Hepatocyte (in vitro differentiated cells): ENCODE data around the gene MRPL33. TPM values are rescaled to one million over a fixed set of nuclear protein-coding genes. Genes with fewer than 3 reads are reported as not detected.

Experiments
- DNase-seq: peaks from one replicate; pipeline ENCODE4 v3.0.0-alpha.2; 2016; ENCODE audit warnings: low spot score
- H2AFZ ChIP-seq: fragments of 200-600 bp; sonication (generic); 2 replicates; pipeline ENCODE4 v1.6.0; 2016; ENCODE audit warnings: antibody characterized with exemption, mild to moderate bottlenecking
- H3K27ac ChIP-seq: fragments of 200-600 bp; sonication (generic); 2 replicates; pipeline ENCODE4 v1.5.1; 2016; ENCODE audit warnings: mild to moderate bottlenecking
- H3K27me3 ChIP-seq: fragments of 200-600 bp; sonication (generic); 2 replicates; pipeline ENCODE4 v1.6.1; 2016
- H3K36me3 ChIP-seq: fragments of 200-600 bp; sonication (generic); replicated peaks from 2 replicates; pipeline ENCODE4 v1.5.1; 2016; ENCODE audit warnings: low read depth; ENCODE audit not compliant: insufficient read depth
- H3K4me1 ChIP-seq: fragments of 200-600 bp; sonication (generic); 2 replicates; pipeline ENCODE4 v1.5.1; 2016; ENCODE audit warnings: mild to moderate bottlenecking, moderate library complexity; ENCODE audit not compliant: insufficient read depth
- H3K4me2 ChIP-seq: fragments of 200-600 bp; sonication (generic); 2 replicates; pipeline ENCODE4 v1.6.0; 2016
- H3K4me3 ChIP-seq: fragments of 200-600 bp; sonication (generic); 2 replicates; pipeline ENCODE4 v1.5.1; 2016; ENCODE audit warnings: mild to moderate bottlenecking
- H3K79me2 ChIP-seq: fragments of 200-600 bp; sonication (generic); 2 replicates; pipeline ENCODE4 v1.6.0; 2017; ENCODE audit warnings: mild to moderate bottlenecking
- H3K9me2 ChIP-seq: fragments of 200-600 bp; sonication (generic); replicated peaks from 2 replicates; pipeline ENCODE4 v1.6.0; 2017; ENCODE audit warnings: mild to moderate bottlenecking; ENCODE audit not compliant: insufficient read depth
- H3K9me3 ChIP-seq: fragments of 200-600 bp; sonication (generic); 2 replicates; pipeline ENCODE4 v1.5.1; 2016; ENCODE audit warnings: low read depth, mild to moderate bottlenecking
- H4K20me1 ChIP-seq: fragments of 200-600 bp; sonication (generic); 2 replicates; pipeline ENCODE4 v1.6.0; 2016; ENCODE audit warnings: mild to moderate bottlenecking; ENCODE audit not compliant: insufficient read depth, poor library complexity, severe bottlenecking
- EZH2 ChIP-seq: fragments of 200-600 bp; sonication (generic); IDR thresholded peaks from 2 replicates; pipeline ENCODE4 v1.6.1; 2016; ENCODE audit warnings: antibody characterized with exemption, mild to moderate bottlenecking, borderline replicate concordance
- EZH2phosphoT487 ChIP-seq: fragments of 200-600 bp; sonication (generic); IDR thresholded peaks from one replicate; pipeline ENCODE4 v1.6.1; 2018; ENCODE audit warnings: antibody characterized with exemption, mild to moderate bottlenecking, low read depth, moderate library complexity; ENCODE audit not compliant: unreplicated experiment, severe bottlenecking
- WGBS: methylation state at CpG from one replicate; pipeline ENCODE4 v1.1.6; 2016; ENCODE audit warnings: low lambda C conversion rate; ENCODE audit errors: missing lambda C conversion rate; 5-methylcytosine and 5-hydroxymethylcytosine counted together
- polyA plus RNA-seq: library from polyadenylated mRNA; unstranded; fragments of >200 nt; fragmentation: Nextera tagmentation; extraction: Ambion mirVana; gene quantifications from 2 replicates; pipeline ENCODE4 v1.2.1, GENCODE V29; 2016
- total RNA-seq: library from RNA; depleted of rRNA; stranded (reverse); fragments of >200 nt; gene quantifications from 2 replicates; pipeline ENCODE4 v1.2.3, GENCODE V29; 2014
- TF ChIP-seq, protein P1 (sequence below): fragments of 200-600 bp; sonication (generic); IDR thresholded peaks from 2 replicates; pipeline ENCODE4 v1.5.1; 2016; ENCODE audit warnings: antibody characterized with exemption, mild to moderate bottlenecking; ENCODE audit not compliant: poor library complexity

MRPL33 gene
- total and polyA plus RNA-seq, 2 experiments from 2014 or later, result 148 to 311 TPM

DNA sequence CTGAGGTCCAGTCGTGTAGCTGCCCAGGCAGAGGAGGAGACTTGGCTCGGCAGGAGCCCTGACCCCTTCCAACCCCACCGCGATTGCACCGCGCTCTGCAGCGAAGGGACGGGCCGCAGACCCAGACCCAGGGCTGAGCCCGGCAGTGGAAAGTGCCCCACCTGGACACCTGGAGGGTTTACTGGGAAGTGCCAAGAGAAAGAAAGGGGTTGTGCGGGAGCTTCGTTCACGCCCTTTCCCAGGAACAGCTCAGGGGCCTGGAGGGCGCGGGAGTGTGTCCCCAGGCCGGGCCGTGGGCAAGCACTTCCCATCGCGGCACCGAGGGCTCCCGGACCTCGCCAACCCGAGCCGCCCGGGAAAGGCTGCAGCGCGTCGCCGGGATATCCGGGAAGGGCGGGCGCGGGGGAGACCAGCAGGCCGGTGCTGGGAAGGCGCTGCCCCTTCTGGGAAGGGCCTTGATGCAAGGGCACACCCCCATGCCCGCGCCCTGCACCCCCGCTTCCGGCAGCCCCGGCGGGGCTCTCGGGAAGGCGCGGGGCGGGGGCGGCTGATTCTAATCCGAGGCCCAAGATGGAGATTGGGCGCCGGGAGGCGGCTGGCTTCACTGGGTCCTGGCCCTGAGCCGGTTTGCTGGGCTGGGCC is 36.1 kb upstream of the MRPL33 start:
- TF ChIP-seq, protein P1, sequence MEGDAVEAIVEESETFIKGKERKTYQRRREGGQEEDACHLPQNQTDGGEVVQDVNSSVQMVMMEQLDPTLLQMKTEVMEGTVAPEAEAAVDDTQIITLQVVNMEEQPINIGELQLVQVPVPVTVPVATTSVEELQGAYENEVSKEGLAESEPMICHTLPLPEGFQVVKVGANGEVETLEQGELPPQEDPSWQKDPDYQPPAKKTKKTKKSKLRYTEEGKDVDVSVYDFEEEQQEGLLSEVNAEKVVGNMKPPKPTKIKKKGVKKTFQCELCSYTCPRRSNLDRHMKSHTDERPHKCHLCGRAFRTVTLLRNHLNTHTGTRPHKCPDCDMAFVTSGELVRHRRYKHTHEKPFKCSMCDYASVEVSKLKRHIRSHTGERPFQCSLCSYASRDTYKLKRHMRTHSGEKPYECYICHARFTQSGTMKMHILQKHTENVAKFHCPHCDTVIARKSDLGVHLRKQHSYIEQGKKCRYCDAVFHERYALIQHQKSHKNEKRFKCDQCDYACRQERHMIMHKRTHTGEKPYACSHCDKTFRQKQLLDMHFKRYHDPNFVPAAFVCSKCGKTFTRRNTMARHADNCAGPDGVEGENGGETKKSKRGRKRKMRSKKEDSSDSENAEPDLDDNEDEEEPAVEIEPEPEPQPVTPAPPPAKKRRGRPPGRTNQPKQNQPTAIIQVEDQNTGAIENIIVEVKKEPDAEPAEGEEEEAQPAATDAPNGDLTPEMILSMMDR, result no peak
- no peak for TF ChIP-seq EZH2
- TF ChIP-seq EZH2phosphoT487, result no peak
- peak overlapping the region; percentile 95 for H2AFZ ChIP-seq
- peak overlapping the region; percentile 72 for H3K27ac ChIP-seq
- H3K9me2 ChIP-seq, result no peaks in the 10 kb centered on the region
- H4K20me1 ChIP-seq, result no peaks in the 10 kb centered on the region
- no peaks in the 10 kb centered on the region for H3K36me3 ChIP-seq
- peak overlapping the region; percentile 26 for H3K4me3 ChIP-seq
- peak overlapping the region; percentile 92 for H3K4me2 ChIP-seq
- H3K79me2 ChIP-seq, result no peaks in the 10 kb centered on the region
- H3K4me1 ChIP-seq, result peaks cover 16% of the 10 kb centered on the region
- 9% methylated on average over 26 of the region's 51 CpGs for WGBS
- no peaks in the 10 kb centered on the region for H3K9me3 ChIP-seq
- peak; percentile 87 for DNase-seq
- H3K27me3 ChIP-seq, result no peaks in the 10 kb centered on the region

DNA sequence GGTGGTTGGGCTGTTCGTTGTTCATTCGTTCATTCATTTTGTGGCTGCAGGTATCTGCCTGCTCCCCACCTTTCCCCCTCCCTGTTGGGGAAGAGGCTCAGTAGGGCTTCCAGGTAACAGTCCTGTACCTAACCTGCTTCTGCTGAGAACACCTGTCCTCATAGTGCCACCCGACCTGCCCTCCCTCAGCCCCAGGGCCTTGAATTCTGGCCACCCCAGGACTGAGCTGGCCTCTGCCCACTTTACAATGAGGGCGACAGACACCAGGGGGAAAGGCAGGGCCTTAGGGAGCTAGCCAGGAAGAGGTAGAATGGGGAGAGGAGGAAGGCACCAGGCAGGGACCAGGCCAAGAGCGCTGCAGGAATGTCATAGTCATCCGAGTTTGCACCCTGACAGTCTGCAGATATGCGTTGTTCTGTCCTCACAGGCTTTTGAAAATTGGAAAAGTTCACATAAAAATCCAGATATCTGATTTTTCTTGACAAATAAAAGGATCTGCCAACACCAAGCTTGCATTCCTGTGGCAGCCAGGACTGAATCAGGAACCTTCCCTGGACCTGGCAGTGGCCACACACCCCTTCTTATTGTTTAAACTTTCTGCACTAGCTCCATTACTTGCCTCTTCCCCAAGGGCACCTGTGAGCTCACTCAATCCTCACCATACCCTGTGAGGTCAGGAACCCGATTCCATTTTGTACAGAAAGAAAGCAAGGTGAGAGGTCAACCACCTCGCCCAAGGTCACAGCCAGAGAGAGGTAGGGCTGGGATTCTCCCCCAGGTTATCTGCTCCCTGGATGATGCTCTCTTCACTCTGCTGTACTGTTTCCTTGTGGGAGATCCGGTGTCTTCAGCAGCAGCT is 35.3 kb upstream of the MRPL33 start:
- no peak overlapping the region for H3K4me3 ChIP-seq
- DNase-seq, result no peak
- no peaks in the 10 kb centered on the region for H3K9me3 ChIP-seq
- H4K20me1 ChIP-seq, result no peaks in the 10 kb centered on the region
- no peaks in the 10 kb centered on the region for H3K9me2 ChIP-seq
- H3K4me2 ChIP-seq, result peak overlapping the region; percentile 92
- peak overlapping the region; percentile 94 for H3K27ac ChIP-seq
- TF ChIP-seq EZH2phosphoT487 (no peak), EZH2 (no peak)
- TF ChIP-seq, protein P1, result no peak
- no peaks in the 10 kb centered on the region for H3K79me2 ChIP-seq
- peak overlapping the region; percentile 95 for H2AFZ ChIP-seq
- WGBS, result 91% methylated on average over 10 of the region's 10 CpGs
- peaks cover 16% of the 10 kb centered on the region for H3K4me1 ChIP-seq
- H3K27me3 ChIP-seq, result no peaks in the 10 kb centered on the region
- no peaks in the 10 kb centered on the region for H3K36me3 ChIP-seq

DNA sequence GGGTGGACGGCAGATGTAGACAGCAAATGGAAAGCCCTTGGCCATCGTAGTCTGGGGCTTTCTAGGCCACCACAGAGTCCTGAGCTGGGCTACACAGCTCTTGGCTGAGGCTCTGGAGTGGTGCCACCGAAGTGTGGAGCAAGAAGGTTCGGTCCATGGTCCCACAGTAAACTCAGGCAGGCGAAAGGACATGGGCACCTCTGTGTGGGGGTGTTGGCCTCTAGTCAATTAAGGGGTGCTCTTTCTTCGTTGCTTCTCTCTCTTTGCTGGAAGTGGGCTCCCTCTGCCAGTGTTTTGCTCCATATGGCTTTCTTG is 34.7 kb upstream of the MRPL33 start:
- H3K9me2 ChIP-seq, result no peaks in the 10 kb centered on the region
- TF ChIP-seq, protein P1, result no peak
- TF ChIP-seq EZH2 (no peak), EZH2phosphoT487 (no peak)
- no peaks in the 10 kb centered on the region for H3K79me2 ChIP-seq
- no peaks in the 10 kb centered on the region for H3K36me3 ChIP-seq
- H3K4me1 ChIP-seq, result peaks cover 16% of the 10 kb centered on the region
- no peak overlapping the region for H3K4me2 ChIP-seq
- 98% methylated on average over 6 of the region's 6 CpGs for WGBS
- H3K27ac ChIP-seq, result peak overlapping the region; percentile 94
- H3K4me3 ChIP-seq, result no peak overlapping the region
- no peaks in the 10 kb centered on the region for H4K20me1 ChIP-seq
- no peak overlapping the region for H2AFZ ChIP-seq
- no peak for DNase-seq
- H3K27me3 ChIP-seq, result no peaks in the 10 kb centered on the region
- H3K9me3 ChIP-seq, result no peaks in the 10 kb centered on the region
